HuH-7.5 (cell line): ENCODE data around the gene PRSS50.
A peak's percentile ranks its signal among the peaks of the same experiment; 100 is the strongest.
"Not testable (repeated sequence)": the region's sequence is repeated elsewhere in the genome, so short reads cannot be mapped to it uniquely, and the experiment has no call there.

Experiments used
- DNase-seq: peaks from one replicate; pipeline ENCODE4 v3.0.0; 2011; ENCODE audit warnings: low spot score

PRSS50 gene, protein sequence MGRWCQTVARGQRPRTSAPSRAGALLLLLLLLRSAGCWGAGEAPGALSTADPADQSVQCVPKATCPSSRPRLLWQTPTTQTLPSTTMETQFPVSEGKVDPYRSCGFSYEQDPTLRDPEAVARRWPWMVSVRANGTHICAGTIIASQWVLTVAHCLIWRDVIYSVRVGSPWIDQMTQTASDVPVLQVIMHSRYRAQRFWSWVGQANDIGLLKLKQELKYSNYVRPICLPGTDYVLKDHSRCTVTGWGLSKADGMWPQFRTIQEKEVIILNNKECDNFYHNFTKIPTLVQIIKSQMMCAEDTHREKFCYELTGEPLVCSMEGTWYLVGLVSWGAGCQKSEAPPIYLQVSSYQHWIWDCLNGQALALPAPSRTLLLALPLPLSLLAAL

DNA sequence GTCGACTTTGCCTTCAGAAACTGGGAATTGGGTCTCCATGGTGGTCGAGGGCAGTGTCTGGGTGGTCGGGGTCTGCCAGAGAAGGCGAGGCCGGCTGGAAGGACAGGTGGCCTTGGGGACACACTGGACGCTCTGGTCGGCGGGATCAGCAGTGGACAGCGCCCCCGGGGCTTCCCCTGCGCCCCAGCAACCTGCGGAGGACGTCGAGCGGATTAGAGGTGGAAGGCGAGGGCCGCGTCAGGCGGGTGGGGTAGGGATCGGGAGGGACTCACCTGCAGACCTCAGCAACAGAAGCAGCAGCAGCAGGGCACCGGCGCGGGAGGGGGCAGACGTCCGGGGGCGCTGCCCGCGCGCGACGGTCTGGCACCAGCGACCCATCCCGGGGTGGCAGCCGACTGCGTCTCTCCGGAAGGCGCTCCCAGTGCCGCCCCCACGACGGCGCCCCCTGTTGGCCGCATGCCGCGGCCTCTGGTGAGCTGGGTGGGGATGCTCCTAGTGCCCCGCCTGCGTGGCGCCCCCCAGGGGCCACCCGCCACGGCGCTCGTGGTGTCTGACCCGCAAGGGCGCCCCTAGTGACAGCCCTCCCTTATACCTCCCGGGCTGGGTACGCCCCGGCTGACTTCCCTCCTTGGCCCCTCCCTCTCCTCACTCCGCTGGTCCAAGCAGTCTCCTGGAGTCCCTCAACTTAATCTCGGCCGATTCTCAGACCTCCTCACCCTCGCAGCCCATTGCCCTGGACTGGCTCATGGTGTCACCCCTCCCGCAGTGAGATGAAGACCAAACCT lies at the start of gene PRSS50:
Gene PRSS50 (minus strand): TSS at position 423 of the 785 bp plus-strand sequence. CDS start 45 bp downstream, at position 378.
- DNase-seq, result peak; percentile 56

DNA sequence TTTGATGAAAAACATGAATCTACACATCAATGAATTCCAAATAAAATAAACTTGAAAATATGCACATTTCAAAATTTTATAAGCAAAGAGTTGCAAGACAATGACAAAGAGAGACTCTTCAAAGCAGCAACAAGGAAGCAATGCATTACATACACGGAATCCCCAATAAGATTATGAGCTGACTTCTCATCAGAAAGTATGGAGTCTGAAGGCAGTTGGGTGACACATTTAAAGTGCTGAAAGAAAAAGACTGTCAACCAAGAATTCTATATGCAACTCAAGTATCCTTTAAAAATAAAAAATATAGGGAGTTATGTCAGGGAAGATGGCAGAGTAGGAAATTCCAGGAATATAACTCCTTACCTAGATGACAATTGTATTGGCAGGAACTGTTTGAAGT lies 46.5 kb upstream of the PRSS50 start:
- DNase-seq, result no peak

DNA sequence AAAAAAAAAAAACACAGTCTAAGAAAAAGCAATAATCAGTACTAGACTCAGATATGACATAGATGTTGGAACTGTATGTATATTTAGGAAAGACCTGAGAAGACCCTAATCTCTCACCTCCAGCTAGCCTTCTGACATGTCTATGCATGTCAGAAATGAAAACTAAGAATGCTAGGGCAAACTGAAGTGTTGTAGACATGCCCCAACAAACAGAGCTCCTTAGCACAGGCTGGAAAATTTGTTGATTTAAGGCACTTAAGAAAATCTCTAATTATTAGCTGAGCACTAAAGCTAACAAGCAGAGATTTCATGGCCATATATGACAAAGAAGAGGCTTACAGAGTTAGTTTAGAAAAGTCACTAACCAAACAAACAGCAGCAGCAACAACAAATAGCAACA lies 45.5 kb upstream of the PRSS50 start:
- DNase-seq, result no peak

DNA sequence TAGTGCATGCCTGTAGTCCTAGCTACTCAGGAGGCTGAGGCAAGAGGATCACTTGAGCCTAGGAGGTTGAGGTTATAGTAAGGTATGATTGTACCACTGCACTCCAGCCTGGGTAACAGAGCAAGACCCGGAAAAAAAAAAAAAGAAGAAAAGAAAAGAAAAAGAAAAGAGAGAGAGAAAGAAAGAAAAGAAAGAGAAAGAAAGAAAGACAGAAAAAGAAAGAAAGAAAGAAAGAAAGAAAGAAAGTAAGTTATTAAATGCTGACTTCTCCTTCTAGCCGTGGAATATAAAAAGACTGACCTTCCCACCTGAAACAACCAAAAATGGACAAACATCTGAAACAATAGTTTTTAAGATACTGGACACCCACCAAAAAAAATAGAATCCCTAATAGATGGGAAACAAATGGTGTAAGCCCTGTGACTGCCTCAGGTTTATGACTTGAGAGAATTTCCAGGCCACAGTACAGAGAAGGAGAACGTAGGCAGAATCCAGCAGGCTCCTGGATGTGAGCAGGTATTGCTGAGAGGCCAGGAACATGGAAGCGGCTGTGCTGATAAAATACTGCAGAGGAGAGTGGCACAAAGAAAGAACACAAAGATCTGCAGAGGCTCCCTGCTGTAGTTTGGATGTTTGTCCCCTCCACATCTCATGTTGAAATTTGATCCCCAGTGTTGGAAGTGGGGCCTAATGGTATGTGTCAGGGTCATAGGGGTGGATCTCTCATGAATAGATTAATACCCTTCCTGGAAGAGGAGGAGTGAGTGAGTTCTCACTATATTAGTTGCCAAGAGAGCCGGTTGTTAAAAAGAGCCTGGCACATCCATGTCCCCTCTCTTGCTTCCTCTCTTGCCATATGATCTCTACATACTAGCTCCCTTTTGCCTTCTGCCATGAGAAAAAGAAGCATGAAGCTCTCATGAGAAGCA lies 41.8 kb upstream of the PRSS50 start:
- DNase-seq, result no peak

DNA sequence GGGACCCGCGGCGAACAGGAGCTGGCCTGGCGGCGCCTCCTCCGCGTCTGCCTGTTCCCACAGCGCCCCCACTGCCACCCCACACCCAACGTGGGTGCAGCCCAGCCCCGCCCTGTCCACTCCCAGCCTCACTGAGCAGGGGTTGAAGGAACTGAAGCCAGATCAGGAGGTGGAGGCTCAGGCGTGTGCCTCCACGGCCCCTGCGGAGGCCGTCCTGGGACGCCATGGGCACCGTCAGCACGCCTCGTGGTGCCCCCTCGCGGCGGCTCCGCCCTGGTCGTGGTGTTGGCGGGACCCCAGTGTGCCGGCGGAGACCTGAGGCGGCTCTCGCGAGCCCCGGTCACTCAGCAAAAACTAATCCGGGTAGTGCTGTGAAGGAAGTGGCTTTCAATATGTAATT lies 39.0 kb upstream of the PRSS50 start:
- no peak for DNase-seq

DNA sequence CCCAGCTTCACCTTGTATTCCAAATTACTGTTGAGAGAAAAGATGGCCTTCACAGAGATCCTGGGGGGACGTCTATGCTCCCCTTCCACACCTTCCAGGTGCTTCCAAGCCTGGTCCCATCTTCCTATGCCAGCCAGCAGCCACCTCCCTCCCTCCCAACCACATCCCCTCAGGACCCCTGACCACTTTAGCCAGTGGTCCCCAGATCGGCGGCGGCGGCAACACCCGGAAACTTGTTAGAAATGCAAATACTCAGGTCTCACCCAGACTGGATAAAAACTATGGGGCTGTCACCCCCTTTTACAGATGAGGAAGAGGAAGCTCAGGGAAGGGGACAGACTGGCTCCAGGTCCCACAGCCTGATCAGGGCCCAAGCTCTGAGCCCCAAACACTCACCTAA lies 38.0 kb upstream of the PRSS50 start:
- no peak for DNase-seq

DNA sequence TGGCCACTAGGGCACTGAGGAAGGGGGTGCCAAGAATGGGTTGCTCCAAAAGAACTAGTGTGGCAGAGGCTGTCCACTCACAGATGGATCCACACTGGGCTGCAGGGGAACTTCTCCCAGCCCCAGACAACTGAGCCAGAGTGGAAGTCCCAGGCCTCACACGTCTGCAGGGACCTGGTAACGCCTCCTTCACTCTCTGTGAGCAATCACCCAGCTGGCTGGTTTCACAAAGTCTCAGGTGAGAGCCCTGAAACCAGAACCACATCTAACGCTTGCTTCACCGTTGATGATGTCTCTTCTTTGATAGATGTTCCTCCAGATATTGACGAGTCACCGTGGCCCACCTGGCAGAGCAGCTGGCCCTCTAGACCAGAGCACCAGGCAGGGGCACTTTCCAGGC lies 35.5 kb upstream of the PRSS50 start:
- DNase-seq, result not testable (repeated sequence)

DNA sequence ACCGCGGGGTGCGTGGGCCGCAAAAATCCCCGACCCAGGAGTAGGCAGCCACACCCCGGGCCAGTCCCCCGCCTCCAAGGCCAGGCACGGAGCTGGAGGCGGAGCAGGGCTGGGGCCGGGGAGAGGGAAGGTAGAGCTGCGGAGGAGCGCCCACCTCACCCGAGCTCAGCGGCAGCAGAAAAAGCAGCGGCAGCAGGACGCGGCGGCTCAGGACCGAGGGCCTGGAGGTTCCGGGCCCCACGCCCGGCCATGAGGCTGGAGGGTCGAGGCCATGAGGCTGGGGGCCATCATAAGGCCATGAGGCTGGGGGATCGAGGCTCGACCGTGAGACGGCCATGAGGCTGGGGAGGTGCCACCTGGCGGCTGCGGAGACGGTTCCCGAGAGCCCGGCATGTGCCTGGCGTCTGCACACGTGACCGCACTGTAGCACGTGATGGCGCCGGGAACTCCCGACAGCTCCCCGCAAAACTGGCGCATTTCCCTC lies 32.9 kb upstream of the PRSS50 start:
- DNase-seq, result no peak

DNA sequence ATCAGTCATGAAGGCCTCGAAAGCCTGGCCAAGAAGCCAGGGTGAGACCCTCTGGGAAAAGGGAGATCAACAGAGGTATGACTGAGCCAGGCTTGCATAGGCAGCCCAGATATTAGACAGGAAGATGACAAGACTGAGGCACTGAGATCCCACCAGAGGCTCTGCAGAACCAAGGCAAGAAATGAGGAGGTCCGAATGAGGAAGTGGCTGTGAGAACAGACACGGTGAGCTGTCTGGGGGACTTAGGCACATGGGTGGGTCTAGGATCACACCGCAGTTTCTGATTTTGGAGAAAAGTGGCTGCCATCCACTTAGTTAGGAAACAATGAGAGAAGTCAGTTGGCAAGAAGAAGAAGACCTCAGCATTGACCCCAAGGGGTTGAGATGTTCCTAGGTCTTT lies 31.5 kb upstream of the PRSS50 start:
- no peak for DNase-seq

DNA sequence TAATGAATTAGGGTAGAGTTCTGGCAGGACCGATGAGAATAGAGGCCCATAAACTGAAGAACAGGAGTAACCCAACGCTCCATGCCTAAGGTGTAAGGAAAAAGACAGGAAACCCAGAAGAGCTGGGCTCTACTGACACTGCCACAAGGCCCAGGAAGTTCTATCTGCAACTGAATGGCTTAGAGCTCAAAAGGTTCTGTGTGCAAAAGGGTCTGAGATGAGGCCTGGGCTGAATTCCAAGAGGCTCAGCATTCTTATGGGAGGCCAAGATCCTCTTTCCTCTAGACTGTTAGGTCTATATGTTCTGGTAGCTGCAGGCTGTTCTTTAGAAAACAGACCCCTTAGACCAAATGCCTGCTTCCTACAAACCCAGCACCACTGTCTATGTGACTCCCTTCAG lies 30.5 kb upstream of the PRSS50 start:
- DNase-seq, result no peak

DNA sequence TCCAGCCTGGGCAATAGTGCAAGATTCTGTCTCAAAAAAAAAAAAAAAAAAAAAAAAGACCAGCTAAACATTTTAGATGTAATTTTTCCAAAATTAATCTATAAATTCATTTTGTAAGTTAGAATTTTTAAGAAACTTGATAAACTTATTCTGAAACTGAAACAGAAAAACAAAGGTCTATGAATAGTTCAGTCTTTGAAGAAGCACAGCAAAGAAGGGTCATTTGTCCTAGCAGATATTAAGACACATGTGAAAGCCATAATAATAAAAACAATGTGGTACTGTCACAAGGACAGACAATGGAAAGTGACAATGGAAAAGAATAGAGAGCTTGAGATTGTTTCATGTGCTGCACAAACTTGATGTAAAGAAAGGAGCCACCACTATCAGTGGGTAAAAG lies 29.0 kb upstream of the PRSS50 start:
- no peak for DNase-seq

DNA sequence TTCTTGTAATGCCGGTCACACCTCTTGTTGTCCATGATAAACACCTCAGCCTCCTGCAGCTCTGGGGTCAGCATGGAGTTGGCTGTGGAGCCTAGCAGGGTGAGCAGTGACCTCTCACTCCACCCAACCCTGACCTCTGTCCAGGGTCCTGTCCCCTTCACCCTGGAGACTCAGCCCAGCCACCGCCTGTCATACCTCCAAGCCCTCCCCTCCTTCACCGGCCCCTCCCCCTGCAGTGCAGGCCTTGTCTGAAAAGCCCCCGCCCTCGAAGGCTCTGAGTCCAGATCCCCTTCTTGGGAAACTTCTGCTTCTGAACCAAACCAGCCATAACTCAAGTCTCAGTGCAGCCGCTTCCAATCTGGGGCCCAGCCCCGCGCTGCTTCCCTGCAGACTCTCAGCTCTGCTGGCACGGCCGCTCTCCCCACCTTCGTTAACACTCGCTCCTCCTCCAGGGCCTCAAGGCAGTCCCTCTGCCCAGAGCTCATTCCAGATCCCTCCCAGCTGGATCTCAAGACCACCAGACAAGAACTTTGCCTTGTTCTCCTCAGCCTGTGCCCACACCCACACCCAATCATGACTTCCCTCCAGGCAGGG lies 25.4 kb upstream of the PRSS50 start:
- DNase-seq, result no peak

DNA sequence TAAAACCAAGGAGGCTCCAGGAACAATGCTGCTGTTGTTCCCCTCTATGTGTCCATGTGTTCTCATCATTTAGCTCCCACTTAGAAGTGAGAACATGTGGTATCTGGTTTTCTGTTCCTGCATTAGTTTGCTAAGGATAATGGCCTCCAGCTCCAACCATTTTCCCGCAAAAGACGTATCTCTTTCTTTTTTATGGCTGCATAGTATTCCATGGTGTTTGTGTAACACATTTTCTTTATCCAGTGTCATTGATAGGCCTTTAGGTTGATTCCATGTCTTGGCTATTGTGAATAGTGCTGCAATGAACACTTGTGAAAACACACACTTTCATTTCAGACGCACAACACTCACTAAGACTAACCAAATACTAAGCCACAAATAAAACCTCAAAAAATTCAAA lies 21.9 kb upstream of the PRSS50 start:
- DNase-seq, result not testable (repeated sequence)

DNA sequence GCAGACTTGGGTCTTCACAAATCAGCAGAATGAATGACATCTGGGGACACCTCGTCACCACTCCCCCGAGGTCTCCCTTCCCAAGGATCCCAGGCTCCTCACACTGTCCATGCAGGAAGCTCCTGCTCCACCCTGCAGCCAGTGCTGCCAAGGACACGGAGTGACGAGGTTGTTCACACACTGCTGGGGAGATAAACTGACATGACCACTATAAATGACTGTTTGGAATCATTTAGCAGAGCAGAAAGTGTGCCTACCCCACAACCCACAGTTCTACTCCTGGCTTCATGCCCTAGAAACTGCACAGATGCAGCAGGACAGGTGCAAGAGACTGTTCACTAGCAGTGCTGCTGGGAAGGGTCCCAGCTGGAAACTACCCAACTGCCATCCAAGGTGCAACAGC lies 19.7 kb upstream of the PRSS50 start:
- no peak for DNase-seq

DNA sequence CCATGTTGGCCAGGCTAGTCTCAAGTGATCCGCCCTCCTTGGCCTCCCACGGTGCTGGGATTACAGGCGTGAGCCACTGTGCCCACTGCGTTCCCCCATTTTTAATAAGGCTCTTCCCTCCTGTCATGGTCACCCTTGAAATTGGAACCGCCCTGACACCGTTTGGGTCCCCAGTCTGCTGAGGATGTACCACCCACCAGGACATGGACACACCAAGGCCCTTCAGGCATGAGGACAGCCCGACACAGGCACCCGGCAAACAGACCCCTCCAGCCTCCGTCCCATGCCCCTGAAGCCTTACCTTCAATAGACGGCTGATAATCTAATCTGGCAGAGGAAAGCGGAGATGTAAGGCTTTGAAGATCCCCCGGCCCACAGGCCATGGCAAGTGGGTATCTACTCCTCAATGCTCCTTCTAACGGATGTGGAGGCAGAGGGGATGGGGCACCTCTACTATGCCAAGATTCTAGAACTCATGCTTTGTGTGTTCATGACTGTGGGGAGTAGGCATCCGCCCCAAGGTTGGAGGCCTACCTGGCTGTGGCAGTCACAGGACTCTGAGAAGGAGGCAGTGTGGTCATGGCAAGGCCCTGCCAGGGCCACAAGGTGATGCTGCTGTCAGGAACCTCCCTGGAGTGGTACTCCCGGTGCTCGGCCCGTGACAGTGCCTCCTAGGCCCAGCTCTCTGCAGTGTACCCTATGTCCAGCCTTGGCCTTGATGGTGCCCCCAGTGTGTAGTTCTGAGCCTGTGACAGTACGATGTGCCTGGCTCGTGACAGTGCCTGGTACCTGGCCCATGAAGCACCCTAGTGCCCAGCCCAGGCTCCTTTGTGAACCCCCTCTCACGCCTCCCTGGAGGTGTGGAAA lies 18.6 kb upstream of the PRSS50 start:
- DNase-seq, result no peak

DNA sequence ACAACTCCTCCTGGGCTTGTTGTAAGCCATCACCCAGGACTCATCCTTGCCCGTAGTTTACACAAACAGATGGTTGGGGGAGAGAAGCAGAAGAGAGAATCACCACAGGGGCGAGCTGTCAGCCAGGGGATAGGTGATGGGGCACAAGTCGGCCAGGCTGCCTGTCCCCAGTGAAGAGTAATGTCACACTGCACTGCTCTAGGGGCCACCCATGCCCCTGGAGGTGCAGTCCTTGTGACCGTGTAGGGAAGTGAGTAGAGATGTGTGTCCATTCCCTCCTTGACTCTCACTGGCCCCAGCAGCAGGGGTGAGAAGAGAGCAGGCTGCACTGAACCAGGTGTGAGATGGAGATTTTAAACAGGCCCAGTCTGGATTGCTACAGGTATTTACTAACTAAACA lies 17.1 kb upstream of the PRSS50 start:
- no peak for DNase-seq

DNA sequence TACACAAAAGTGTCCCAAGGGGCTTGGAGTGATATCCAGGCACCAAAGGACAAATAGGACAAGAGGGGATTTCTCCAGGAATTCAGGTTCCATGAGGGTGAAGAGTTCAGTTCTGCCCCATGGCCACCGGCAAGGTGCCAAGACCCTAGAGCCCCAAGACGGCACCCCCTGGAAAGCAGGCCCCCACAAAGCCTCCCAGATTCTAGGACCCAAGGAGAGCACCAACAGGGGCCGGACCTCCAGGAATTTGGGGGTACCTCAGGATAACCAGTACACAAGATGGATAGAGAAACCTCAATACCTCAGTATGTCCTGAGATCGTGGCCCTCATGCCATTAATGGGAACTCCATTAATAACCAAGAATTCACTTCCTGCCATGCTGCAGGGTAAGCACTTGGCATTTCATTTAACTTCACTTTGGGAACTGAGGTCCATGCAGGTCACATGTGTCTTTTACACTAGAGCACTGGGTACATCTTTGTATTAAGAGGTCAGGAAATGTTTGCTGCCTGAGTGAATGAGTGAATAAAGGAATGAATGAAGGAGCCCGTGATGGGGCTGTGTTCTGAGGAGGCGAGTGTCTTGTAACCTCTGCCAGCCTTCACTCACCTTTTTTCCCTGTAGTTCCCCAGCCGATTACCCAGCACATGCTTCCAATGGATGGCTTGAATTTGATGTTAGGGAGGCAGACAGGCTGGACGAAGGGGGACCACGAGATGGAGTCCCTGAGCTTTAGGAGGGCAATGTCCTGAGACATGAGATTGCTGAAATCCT lies 15.5 kb upstream of the PRSS50 start:
- DNase-seq, result no peak

DNA sequence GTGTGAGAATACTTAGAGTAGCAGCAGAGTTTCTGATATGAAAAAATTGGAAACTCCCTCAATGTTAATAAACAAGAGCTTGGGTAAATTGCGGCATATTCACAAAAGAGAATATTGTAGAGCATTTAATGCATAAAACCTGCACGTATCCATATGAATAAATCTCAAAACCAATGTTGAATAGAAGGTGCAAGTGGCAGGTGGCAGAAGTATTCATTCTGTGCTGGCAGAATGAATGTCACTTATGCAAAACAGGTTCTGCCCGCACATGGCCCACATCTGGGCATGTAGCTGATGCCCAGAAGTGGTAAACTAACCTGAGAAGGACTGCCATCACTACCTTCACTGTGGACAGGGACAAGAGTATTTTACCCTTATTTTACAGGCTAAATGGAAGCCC lies 14.1 kb upstream of the PRSS50 start:
- no peak for DNase-seq

DNA sequence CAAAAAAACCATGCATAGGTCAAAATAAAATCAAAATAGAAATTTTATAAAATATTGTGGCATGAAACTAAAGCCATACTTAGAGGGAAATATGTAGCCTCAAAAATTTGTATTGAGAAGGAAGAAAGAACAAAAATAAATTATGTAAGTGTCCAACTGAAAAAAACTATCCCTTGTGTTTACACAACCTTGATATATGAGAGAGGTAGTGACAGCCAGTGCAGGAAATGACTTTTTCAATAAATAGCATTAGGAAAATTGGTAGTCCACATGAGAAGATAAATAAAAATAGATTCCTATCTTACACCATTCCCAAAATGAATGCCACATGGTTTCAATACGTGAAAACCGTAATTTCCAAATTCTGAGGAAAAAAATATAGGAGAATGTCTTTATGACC lies 13.2 kb upstream of the PRSS50 start:
- no peak for DNase-seq

DNA sequence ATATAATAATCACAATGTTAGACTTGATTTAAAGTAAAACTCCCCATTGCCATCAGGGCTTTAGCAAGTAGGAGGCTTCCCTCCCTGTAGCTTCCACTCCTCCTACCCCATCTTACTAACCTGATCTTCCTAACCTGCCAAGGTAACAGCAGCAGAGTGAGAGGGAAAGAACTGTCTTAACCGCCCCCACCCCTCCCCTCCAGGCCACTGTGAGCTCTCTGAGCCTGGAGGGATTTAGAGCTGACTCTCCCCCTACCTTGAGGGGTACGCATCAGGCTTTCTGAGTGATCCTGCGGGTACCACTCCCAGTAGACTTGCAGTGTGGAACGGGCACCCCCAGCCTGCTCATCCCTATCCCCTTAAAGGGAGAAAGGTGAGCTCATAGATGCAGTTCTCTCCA lies 11.4 kb upstream of the PRSS50 start:
- DNase-seq, result no peak
